Measurements from ENCODE around the gene RGSL1.

Gene RGSL1

DNA sequence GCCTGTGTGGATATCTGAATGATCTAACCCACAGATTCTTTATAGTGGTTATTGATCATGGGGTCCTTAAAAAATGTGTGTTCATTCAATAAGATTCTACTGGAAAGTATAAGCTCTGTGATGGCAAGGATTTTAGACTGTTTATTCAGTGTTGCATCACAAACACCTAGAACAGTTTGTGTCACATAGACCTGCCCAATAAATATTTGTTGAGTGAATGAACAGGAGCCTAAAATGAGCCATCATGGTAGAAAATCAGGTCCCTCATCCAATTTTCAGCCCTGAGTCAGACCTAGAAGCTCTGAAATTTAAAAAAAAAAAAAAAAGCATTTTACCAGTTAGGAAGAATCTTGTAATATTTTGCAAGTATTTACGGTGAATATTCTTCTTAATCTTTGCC, 2.3 kb upstream of the RGSL1 start:
- H3K4me1 ChIP-seq (ENCODE audit: insufficient read depth, low read length) = peaks cover 12% of the 10 kb centered on the region; the same call in 1 of the 2 replicates
- H3K4me3 ChIP-seq (ENCODE audit: low read depth in 1 of 2, low read length in 2 of 2) = no peak overlapping the region
- H3K9ac ChIP-seq (ENCODE audit: low read depth, low read length) = no peak overlapping the region
- H3K36me3 ChIP-seq (ENCODE audit: insufficient read depth, low read length) = no peaks in the 10 kb centered on the region
- no peaks in the 10 kb centered on the region for H3K27me3 ChIP-seq (ENCODE audit: insufficient read depth, low read length, poor library complexity)
- no peak overlapping the region for H2AFZ ChIP-seq (ENCODE audit: low read depth, low read length)
- TF ChIP-seq, protein P1, sequence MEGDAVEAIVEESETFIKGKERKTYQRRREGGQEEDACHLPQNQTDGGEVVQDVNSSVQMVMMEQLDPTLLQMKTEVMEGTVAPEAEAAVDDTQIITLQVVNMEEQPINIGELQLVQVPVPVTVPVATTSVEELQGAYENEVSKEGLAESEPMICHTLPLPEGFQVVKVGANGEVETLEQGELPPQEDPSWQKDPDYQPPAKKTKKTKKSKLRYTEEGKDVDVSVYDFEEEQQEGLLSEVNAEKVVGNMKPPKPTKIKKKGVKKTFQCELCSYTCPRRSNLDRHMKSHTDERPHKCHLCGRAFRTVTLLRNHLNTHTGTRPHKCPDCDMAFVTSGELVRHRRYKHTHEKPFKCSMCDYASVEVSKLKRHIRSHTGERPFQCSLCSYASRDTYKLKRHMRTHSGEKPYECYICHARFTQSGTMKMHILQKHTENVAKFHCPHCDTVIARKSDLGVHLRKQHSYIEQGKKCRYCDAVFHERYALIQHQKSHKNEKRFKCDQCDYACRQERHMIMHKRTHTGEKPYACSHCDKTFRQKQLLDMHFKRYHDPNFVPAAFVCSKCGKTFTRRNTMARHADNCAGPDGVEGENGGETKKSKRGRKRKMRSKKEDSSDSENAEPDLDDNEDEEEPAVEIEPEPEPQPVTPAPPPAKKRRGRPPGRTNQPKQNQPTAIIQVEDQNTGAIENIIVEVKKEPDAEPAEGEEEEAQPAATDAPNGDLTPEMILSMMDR (IDR thresholded peaks at IDR 0.05; ENCODE audit: borderline replicate concordance, extremely low read depth, low read length, poor library complexity, severe bottlenecking) = no peak
- TF ChIP-seq EZH2 (IDR thresholded peaks at IDR 0.05; ENCODE audit: borderline replicate concordance, low read depth, low read length, severe bottlenecking) = no peak
- H3K27ac ChIP-seq (ENCODE audit: low read length) = no peak overlapping the region
- ATAC-seq (ENCODE audit: insufficient read depth, low read depth) (no peak), DNase-seq (no peak)
- H3K9me3 ChIP-seq (ENCODE audit: insufficient read depth, low read length, severe bottlenecking) = no peaks in the 10 kb centered on the region
- H4K20me1 ChIP-seq (ENCODE audit: insufficient read depth, low read length) = no peaks in the 10 kb centered on the region
- H3K4me2 ChIP-seq (ENCODE audit: insufficient read depth, low read length) = no peak overlapping the region
- H3K79me2 ChIP-seq (ENCODE audit: insufficient read depth, low read length) = no peaks in the 10 kb centered on the region

DNA sequence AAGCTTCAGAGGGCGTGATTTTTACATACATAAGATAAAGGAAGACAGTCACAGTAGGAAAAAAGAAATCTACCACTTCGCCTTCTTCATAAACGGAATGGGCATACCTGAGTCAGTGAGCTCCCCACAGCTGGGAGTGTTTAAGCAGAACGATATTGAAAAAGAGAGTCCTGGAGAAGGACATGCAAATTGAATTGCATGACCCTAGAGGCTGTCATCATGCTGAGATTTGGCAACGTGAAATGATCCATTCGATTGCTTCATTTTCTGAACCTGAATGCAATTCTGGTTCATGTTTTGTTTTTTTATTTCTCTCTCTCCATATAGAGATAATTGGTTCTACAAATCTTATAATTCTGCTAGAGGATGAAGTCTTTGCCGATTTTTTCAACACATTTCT, 3.7 kb downstream of the RGSL1 start:
- Histone ChIP-seq H3K27ac (ENCODE audit: low read length) (no peak overlapping the region), H3K79me2 (ENCODE audit: insufficient read depth, low read length) (no peaks in the 10 kb centered on the region), H3K4me3 (ENCODE audit: low read depth in 1 of 2, low read length in 2 of 2) (no peak overlapping the region), H3K27me3 (ENCODE audit: insufficient read depth, low read length, poor library complexity) (no peaks in the 10 kb centered on the region), H3K36me3 (ENCODE audit: insufficient read depth, low read length) (no peaks in the 10 kb centered on the region), H3K9me3 (ENCODE audit: insufficient read depth, low read length, severe bottlenecking) (no peaks in the 10 kb centered on the region), H2AFZ (ENCODE audit: low read depth, low read length) (no peak overlapping the region), H3K4me1 (ENCODE audit: insufficient read depth, low read length) (peaks cover 28% of the 10 kb centered on the region), H3K9ac (ENCODE audit: low read depth, low read length) (no peak overlapping the region), H4K20me1 (ENCODE audit: insufficient read depth, low read length) (no peaks in the 10 kb centered on the region), H3K4me2 (ENCODE audit: insufficient read depth, low read length) (no peak overlapping the region)
- TF ChIP-seq, protein P1 (IDR thresholded peaks at IDR 0.05; ENCODE audit: borderline replicate concordance, extremely low read depth, low read length, poor library complexity, severe bottlenecking) = no peak
- no peak for TF ChIP-seq EZH2 (IDR thresholded peaks at IDR 0.05; ENCODE audit: borderline replicate concordance, low read depth, low read length, severe bottlenecking)
- DNase-seq (no peak), ATAC-seq (ENCODE audit: insufficient read depth, low read depth) (no peak)

DNA sequence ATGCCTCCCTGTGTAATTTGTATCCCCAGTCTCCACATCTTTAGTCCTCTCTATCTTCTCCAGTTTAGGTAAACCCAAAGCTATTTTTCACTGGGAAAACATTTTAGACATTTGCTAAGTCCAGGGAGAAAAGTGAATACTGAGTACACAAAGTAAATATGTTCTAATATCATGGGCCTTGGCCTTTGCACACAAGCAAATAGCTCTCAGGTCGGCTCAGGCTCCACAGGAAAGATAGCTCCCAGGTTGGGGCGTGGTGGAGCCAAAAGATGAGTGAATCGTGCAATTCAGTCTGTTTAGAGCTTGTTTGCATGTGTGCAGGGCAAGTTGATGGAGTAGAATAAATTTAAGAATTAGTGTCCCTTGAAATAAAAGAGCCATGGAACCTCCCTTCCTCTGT, 7.9 kb downstream of the RGSL1 start:
- H3K79me2 ChIP-seq (ENCODE audit: insufficient read depth, low read length) = no peaks in the 10 kb centered on the region
- H4K20me1 ChIP-seq (ENCODE audit: insufficient read depth, low read length) = no peaks in the 10 kb centered on the region
- ATAC-seq (ENCODE audit: insufficient read depth, low read depth) (no peak), DNase-seq (no peak)
- H3K4me2 ChIP-seq (ENCODE audit: insufficient read depth, low read length) = no peak overlapping the region
- H2AFZ ChIP-seq (ENCODE audit: low read depth, low read length) = no peak overlapping the region
- H3K4me1 ChIP-seq (ENCODE audit: insufficient read depth, low read length) = peaks cover 39% of the 10 kb centered on the region
- H3K36me3 ChIP-seq (ENCODE audit: insufficient read depth, low read length) = no peaks in the 10 kb centered on the region
- no peaks in the 10 kb centered on the region for H3K27me3 ChIP-seq (ENCODE audit: insufficient read depth, low read length, poor library complexity)
- H3K27ac ChIP-seq (ENCODE audit: low read length) = no peak overlapping the region
- H3K4me3 ChIP-seq (ENCODE audit: low read depth in 1 of 2, low read length in 2 of 2) = no peak overlapping the region
- no peak overlapping the region for H3K9ac ChIP-seq (ENCODE audit: low read depth, low read length)
- TF ChIP-seq EZH2 (IDR thresholded peaks at IDR 0.05; ENCODE audit: borderline replicate concordance, low read depth, low read length, severe bottlenecking) = no peak
- TF ChIP-seq, protein P1 (IDR thresholded peaks at IDR 0.05; ENCODE audit: borderline replicate concordance, extremely low read depth, low read length, poor library complexity, severe bottlenecking) = no peak
- H3K9me3 ChIP-seq (ENCODE audit: insufficient read depth, low read length, severe bottlenecking) = no peaks in the 10 kb centered on the region

DNA sequence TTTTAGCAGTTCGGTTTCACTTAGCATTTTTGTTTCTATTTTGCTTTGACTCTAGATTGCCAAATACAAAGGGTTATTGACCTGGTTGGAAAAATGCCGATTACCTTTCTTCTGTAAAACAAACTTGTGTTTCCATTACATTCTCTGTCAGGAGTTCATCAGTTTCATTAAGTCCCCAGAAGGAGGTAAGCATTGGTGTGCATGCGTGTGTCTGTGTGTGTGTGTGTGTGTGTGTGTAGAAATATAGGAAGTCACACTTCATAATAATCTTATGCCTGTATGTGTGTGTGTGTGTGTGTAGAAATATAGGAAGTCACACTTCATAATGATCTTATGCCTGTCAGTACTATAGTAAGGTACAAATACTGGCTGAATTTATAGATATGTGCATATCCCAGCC, 10.0 kb downstream of the RGSL1 start:
- Histone ChIP-seq H3K36me3 (ENCODE audit: insufficient read depth, low read length) (no peaks in the 10 kb centered on the region), H3K27ac (ENCODE audit: low read length) (no peak overlapping the region), H2AFZ (ENCODE audit: low read depth, low read length) (no peak overlapping the region), H3K9me3 (ENCODE audit: insufficient read depth, low read length, severe bottlenecking) (no peaks in the 10 kb centered on the region), H3K9ac (ENCODE audit: low read depth, low read length) (no peak overlapping the region), H3K79me2 (ENCODE audit: insufficient read depth, low read length) (no peaks in the 10 kb centered on the region), H4K20me1 (ENCODE audit: insufficient read depth, low read length) (no peaks in the 10 kb centered on the region), H3K4me3 (ENCODE audit: low read depth in 1 of 2, low read length in 2 of 2) (no peak overlapping the region), H3K4me2 (ENCODE audit: insufficient read depth, low read length) (no peak overlapping the region), H3K27me3 (ENCODE audit: insufficient read depth, low read length, poor library complexity) (no peaks in the 10 kb centered on the region), H3K4me1 (ENCODE audit: insufficient read depth, low read length) (peaks cover 26% of the 10 kb centered on the region)
- ATAC-seq (ENCODE audit: insufficient read depth, low read depth) (no peak), DNase-seq (no peak)
- TF ChIP-seq, protein P1 (IDR thresholded peaks at IDR 0.05; ENCODE audit: borderline replicate concordance, extremely low read depth, low read length, poor library complexity, severe bottlenecking) = no peak
- no peak for TF ChIP-seq EZH2 (IDR thresholded peaks at IDR 0.05; ENCODE audit: borderline replicate concordance, low read depth, low read length, severe bottlenecking)

Data from DND-41 (cell line).